ENCODE results near the gene SUSD1.

- TF ChIP-seq POLR2A (IDR thresholded peaks at IDR 0.05) = no peak
- TF ChIP-seq, protein P1, sequence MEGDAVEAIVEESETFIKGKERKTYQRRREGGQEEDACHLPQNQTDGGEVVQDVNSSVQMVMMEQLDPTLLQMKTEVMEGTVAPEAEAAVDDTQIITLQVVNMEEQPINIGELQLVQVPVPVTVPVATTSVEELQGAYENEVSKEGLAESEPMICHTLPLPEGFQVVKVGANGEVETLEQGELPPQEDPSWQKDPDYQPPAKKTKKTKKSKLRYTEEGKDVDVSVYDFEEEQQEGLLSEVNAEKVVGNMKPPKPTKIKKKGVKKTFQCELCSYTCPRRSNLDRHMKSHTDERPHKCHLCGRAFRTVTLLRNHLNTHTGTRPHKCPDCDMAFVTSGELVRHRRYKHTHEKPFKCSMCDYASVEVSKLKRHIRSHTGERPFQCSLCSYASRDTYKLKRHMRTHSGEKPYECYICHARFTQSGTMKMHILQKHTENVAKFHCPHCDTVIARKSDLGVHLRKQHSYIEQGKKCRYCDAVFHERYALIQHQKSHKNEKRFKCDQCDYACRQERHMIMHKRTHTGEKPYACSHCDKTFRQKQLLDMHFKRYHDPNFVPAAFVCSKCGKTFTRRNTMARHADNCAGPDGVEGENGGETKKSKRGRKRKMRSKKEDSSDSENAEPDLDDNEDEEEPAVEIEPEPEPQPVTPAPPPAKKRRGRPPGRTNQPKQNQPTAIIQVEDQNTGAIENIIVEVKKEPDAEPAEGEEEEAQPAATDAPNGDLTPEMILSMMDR (IDR thresholded peaks at IDR 0.05) = no peak
Measured at GRCh38 chr9:112170235-112170634, 4.9 kb downstream of the SUSD1 start.

Data from lower leg skin (tissue), 3 donors.